ENCODE measurements around the gene CFAP299. TPM values are rescaled to one million over a fixed set of nuclear protein-coding genes. Genes with fewer than 3 reads are reported as not detected.

CFAP299 gene
- total RNA-seq, 4 donors from 2014 or later: 1.2 TPM; not detected in 3

DNA sequence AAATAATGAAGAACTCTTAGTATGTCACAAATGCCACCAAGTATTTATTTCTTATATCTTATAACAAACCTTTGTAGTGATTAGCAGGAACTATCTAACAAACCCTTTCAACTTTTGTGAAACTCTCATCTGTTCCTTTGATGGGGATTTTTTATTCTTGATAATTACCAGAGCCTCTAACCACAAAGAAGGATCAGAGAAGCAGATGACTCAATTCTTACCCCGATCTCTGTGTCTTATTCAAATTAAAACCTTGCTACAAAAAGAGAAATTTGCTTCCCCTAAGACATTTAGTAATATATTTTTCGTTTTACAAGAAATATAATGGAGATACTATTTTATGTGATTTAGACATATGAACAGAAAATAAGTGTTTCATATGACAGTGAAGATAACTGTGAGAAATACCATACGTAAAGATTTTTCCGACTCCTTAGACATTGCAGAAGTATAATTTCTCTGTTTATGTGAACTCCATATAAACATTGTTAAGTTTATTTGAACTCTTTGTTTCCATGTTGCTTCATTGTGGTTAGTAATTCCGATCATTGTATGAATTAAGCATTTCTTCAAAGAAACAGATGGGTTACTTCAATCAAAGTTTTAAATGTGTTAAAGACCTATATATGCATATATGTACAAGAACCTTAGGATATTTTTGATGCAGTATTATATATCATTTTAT lies 205.4 kb downstream of the CFAP299 start:
- Histone ChIP-seq H3K9me3 (no peaks in the 10 kb centered on the region), H3K4me1 (no peaks in the 10 kb centered on the region), H3K36me3 (no peaks in the 10 kb centered on the region), H3K27ac (no peak overlapping the region), H3K27me3 (no peaks in the 10 kb centered on the region), H3K4me3 (no peak overlapping the region)
- intact Hi-C loops (cut with DNase I; ENCODE audit: low total_unique reads): no loop called here
- TF ChIP-seq, protein P1, sequence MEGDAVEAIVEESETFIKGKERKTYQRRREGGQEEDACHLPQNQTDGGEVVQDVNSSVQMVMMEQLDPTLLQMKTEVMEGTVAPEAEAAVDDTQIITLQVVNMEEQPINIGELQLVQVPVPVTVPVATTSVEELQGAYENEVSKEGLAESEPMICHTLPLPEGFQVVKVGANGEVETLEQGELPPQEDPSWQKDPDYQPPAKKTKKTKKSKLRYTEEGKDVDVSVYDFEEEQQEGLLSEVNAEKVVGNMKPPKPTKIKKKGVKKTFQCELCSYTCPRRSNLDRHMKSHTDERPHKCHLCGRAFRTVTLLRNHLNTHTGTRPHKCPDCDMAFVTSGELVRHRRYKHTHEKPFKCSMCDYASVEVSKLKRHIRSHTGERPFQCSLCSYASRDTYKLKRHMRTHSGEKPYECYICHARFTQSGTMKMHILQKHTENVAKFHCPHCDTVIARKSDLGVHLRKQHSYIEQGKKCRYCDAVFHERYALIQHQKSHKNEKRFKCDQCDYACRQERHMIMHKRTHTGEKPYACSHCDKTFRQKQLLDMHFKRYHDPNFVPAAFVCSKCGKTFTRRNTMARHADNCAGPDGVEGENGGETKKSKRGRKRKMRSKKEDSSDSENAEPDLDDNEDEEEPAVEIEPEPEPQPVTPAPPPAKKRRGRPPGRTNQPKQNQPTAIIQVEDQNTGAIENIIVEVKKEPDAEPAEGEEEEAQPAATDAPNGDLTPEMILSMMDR (IDR thresholded peaks at IDR 0.05): no peak
- no peak for TF ChIP-seq POLR2A (IDR thresholded peaks at IDR 0.05)
- DNase-seq: no peak

DNA sequence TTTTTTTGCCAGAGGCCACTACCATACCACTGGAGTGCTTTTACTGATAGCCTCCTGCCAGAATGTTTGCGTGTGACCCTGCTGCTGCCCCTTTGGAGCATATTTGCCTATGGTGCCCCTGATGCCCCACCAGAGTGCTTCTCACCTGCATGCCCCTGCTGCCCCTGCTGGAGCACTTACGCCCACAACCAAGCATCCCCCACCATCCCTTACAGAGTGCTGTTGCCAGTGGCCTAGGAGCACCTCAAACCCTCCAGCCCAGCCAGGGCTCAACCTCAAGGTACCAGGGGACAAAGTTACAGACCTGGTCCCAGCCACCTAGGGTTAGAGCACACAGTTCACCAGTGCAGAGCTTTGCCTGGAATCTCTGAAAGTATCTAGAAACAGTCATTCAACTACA lies 207.2 kb downstream of the CFAP299 start:
- no peaks in the 10 kb centered on the region for H3K27me3 ChIP-seq
- H3K4me3 ChIP-seq: no peak overlapping the region
- TF ChIP-seq, protein P1 (IDR thresholded peaks at IDR 0.05): no peak
- TF ChIP-seq POLR2A (IDR thresholded peaks at IDR 0.05): no peak
- no peaks in the 10 kb centered on the region for H3K36me3 ChIP-seq
- intact Hi-C loops (cut with DNase I; ENCODE audit: low total_unique reads): no loop called here
- no peak for DNase-seq
- H3K27ac ChIP-seq: no peak overlapping the region
- H3K9me3 ChIP-seq: no peaks in the 10 kb centered on the region
- no peaks in the 10 kb centered on the region for H3K4me1 ChIP-seq

DNA sequence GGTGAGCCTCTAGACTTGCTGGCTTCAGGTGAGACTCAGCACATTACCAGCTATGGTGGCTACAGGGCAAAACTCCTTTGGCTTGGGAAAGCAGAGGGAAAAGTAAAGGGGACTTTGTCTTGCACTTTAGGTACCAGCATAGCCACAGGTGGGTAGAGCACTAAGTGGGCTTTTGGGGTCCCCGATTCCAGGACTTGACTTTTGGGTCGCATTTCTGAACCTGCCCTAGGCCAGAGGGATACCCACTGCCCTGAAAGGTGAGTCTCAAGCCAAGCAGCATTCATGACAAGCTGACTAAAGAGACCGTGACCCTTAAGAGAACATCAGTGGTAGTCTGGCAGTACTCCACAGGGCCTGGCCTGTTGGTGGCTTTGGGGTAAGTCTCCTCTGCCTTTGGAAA lies 224.8 kb downstream of the CFAP299 start:
- Histone ChIP-seq H3K27ac (no peak overlapping the region), H3K9me3 (no peaks in the 10 kb centered on the region), H3K27me3 (no peaks in the 10 kb centered on the region), H3K36me3 (no peaks in the 10 kb centered on the region), H3K4me3 (no peak overlapping the region), H3K4me1 (no peaks in the 10 kb centered on the region)
- TF ChIP-seq, protein P1 (IDR thresholded peaks at IDR 0.05): no peak
- no peak for TF ChIP-seq POLR2A (IDR thresholded peaks at IDR 0.05)
- DNase-seq: no peak
- intact Hi-C loops (cut with DNase I; ENCODE audit: low total_unique reads): no loop called here

DNA sequence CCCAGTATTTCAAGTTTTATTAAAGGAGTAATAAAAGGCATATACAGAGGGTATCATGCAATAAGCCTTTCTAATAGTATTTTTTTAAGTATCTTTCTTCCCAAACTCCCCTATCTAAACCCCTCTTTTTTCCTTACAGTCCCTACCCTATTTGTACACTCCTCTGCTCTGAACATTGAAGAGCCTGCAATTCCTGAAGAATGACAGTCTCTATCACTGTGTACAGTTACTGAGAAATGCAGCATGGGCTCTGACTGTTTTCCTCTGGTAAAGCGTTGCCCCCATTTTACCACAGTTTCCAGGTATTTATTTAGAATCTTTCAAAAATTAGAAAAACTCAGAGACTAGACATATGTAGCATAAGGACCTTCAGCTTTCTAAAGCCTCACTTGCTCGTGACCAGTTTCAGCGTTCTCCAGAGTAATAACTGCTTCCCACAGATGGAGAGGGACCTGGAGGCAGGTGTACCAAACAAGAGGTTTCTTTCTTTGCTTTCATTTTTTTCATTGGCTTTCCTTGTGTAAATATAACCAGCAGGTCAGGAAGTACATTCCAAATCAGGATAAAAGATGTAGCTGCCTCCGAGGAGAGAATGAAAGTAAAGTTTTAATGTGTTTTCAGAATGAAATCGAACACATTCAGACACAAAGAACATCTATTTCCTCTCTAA lies 230.8 kb downstream of the CFAP299 start:
- H3K4me3 ChIP-seq: no peak overlapping the region
- H3K36me3 ChIP-seq: no peaks in the 10 kb centered on the region
- no peaks in the 10 kb centered on the region for H3K4me1 ChIP-seq
- no peaks in the 10 kb centered on the region for H3K27me3 ChIP-seq
- H3K9me3 ChIP-seq: no peaks in the 10 kb centered on the region
- H3K27ac ChIP-seq: no peak overlapping the region
- no peak for DNase-seq
- intact Hi-C loops (cut with DNase I; ENCODE audit: low total_unique reads): no loop called here
- TF ChIP-seq, protein P1 (IDR thresholded peaks at IDR 0.05): no peak
- no peak for TF ChIP-seq POLR2A (IDR thresholded peaks at IDR 0.05)

DNA sequence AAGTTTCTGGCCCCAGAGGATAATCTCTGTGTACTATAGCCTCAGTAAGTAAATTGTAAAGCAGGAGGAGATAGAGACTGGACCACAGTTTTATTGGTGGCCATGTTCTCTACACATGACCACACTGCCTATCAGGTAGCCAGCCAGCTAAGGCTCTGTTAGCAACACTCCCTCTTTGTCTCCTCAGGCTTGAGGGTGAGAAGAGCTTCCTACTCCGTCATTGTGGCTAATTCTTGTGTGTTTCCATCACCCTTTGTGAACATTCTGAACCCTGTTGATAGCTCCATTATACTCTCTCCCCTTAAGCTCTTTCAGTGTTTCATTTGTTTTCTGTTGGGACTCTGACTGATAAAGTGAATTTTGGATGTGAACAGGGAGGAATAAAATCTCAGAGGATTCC lies 233.4 kb downstream of the CFAP299 start:
- Histone ChIP-seq H3K27ac (no peak overlapping the region), H3K36me3 (no peaks in the 10 kb centered on the region), H3K9me3 (peaks cover 0 to 5% of the 10 kb centered on the region in 2 donors), H3K4me1 (no peaks in the 10 kb centered on the region), H3K27me3 (no peaks in the 10 kb centered on the region), H3K4me3 (no peak overlapping the region)
- intact Hi-C loops (cut with DNase I; ENCODE audit: low total_unique reads): no loop called here
- TF ChIP-seq, protein P1 (IDR thresholded peaks at IDR 0.05): no peak
- TF ChIP-seq POLR2A (IDR thresholded peaks at IDR 0.05): no peak
- no peak for DNase-seq
